HG02938 (cell line): Measurements from ENCODE around the gene GCG.

ENCODE experiments used
- ATAC-seq: cut with Tn5 transposase; IDR thresholded peaks from one replicate; pipeline ENCODE4 v1.9.1; 2021; ENCODE audit warnings: mild to moderate bottlenecking, moderate library complexity; ENCODE audit not compliant: unreplicated experiment

The GCG gene

DNA sequence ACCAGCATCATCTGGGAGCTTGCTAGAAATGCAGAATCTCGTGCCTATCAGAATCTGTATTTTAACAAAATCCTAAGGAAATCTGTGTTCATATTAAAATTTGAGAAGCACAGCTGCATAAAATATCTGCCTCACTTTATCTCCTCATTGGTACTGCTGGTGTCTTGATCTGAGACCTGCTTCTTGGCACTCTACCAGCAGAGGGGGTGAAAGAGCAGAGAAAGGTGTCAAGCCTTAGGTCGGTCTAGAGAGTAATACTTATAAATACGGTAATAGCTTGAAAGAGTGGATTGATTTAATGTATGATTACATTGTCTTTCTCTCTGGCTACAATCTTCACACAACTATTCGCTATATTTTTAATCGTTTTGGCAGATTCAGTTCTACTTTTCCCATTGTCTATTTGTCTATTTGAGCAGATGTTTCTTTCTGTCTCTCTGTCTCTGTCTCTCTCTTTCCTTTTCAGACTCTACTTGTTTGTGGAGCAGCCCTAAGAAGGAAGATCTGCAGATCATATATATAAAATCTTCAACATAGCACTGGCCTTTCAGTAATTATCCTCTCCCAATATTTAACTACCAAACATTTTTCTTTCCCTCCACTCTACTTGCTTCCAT, 1.7 kb upstream of the GCG start:
- peak; percentile 98 for ATAC-seq

DNA sequence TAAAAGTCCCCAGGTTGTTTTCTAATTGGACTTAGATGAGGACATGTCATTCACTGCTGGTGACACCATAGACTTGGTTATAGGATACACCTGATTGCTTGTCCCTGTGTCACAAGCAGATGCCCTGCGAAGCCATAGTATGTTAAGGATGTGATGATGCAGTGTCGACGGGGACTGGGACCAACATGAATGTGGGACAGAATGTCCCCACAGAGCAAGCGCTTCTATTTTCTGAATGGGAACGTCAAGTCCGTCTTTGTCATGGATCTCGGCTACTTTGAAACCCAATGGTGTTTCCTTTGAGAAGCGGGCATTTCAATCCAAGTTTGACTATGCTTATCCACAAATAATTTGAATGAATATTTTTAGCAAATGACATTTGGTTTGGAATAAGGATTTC, 2.1 kb downstream of the GCG start:
- ATAC-seq, result no peak

DNA sequence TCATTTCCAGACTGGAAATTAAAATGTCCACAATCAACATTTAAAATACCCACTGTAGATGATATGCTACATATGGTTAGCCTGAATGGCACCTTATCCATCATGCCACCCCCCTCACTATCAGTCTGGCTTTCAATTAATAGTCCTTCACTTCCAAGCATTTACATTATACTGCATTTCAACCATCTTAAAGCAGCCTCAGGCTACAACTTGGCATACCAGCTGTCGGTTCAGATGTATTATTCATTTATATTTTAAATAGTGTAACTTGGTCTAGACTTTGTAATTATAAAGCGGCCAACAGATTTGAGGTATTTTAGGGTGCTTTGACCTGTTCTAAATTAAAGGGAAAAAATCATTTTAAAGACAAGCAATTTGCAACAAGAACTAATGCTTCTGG, 2.6 kb downstream of the GCG start:
- no peak for ATAC-seq

DNA sequence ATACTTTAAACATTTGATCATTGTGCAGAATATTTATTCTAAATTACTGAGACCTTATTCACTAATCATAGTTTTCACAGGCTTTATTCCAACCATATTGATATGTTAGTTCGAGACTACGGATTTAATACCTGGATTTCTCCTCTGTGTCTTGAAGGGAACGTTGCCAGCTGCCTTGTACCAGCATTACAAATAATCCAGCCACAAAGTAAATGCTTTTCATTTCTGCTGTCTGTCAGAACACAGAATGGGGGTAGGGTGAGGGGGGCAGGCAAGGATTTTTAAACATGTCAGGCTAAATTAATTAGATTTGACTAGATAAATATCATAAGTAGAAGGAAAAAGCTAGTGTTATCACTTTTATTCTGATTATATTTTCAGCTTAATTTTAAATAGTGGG, 3.1 kb downstream of the GCG start:
- ATAC-seq, result no peak

DNA sequence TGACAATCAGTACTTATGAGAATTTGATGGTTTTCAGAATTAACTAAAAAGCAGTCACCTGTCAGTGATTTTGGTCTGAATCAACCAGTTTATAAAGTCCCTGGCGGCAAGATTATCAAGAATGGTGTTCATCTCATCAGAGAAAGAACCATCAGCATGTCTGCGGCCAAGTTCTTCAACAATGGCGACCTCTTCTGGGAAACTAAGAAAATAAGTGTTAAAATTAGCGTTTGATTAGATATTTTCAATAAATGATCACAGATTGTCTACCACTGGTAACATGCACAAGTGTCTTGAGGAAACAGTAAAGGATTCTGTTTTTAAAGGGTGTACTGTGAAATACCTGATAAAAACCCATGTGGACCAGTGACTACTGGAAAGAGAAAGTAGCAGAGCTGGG, 8.1 kb downstream of the GCG start:
- no peak for ATAC-seq

DNA sequence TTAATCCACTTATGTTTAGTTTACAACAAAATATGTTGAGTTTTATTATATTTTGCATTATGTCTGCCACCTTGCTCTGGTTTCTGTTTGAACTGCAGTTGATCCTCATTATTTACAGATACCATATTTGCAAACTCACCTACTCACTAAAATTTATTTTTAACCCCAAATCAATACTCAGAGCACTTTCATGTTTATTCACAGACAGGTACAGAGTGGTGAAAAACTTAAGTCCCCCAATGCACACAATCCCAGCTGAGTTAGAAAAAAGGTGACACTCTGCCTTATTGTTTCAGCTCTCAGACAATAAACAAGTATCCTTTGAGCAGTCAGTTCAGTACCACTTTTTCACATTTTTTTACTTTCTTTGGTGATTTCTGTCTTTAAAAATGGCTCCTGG, 13.7 kb downstream of the GCG start:
- ATAC-seq, result no peak

DNA sequence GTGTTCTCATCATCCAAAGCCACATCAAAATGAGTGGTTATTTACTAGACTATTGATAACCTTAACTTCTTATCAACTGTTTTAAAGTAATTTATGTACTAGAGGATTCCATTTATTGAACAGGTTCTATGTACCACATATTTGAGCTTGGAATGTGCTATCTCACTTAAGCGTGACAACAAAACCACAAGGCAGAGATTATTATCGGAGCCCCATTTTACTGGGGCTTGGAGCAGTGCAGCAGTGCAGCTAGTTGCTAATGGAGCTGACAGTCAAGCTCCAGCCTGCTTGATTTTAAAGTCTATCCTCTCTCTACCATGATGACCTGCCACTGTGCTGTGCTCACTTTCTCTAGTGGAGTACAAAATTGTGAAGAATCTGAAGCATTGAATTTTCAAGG, 24.6 kb downstream of the GCG start:
- ATAC-seq, result no peak

DNA sequence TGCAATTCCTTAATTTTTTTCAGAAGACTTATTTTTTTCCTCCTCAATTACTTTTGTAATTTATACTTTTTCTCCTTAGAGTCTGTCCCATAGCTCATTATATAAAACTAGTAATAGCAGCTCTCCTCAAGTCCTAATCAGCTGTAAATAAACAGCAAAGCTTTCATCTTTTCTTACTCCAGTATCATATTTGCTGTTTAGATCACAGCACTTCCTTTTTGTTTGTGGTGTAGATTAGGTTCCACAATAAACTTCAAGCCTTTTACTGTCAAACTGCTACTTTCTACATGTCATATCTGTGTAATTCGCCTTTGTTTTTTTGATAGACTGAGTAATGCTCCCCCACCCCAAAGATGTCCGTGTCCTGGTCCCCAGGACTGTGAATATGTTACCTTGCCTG, 25.5 kb downstream of the GCG start:
- peak; percentile 16 for ATAC-seq

DNA sequence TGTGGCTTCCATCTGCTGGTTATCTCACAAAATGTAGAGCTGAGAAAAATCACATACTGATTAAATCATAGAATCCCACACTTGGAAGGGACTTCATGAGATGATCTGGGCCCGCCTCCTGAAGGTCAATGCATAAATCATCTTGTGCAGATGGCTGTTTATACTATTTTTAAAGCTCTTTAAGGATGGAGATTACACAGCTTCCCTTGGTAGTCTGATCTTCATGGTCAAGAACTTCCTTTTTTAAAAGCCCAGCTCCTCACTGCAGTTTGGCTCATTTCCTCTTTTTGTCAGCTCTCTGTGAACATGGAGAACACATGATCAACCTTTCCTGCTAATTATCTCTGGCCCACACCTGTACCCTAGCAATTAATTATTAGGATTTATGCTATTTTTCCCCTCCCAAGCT, 25.9 kb downstream of the GCG start:
- peak; percentile 87 for ATAC-seq

DNA sequence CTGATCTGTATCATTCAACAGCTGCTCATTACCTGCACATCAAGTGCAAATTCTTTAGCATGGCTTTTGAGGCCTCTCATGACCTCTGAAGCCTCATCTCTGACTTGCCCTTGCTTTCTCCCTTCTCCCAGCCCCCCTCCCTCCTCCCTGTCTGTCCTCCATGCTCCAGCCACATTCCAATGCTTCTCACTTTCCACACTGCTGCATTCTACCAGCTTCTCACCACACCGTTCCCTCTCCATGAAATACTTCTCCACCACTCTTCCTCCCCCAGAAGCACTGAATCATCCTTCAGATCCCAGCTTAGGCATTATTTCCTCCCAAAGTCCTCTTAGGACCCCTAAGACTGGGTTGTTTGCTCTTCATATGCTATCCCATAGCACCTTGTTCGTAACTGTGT, 26.9 kb downstream of the GCG start:
- ATAC-seq, result no peak

DNA sequence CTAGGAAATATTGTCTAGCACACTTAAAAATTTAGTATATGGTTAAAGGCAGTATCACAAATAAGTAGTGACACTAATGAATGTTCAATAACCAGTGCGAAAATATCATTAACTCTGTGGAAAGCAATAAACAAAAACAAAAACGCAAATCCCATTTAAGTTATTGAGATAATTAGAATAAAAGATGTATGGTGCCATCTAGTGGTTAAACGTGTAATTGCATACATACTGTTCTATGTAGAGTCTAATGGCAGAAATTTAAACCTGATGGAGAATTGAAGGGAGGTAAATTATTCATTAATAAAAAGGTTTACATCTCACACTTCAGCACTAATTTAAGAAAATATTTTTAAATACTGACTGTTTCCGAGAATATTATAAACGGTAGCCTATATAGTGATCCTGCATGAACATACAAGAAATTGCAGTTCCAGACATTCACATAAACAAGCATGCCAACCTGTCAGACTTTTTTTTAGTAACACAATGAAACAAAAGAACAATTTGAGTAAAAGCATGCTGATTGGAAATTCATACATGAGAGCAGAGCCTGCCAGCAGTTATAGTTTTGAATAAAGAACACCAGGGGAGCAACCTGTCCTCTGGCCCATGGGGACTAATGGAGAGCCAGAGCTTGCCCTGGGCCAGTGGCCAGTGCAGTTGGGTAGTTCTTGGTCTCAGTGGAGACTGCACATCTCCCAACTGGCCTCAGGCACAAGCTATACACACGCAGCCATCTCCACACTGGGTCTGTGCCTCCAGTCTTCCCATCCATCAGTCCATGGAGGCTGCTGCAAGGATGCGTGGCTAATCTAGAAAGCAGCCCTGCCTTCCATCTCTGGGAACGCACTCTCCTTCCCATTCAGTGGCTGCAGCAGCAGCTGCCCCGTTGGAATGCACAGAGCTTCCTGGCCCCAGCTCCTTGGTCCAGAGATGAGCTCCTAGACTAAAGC, 28.0 kb downstream of the GCG start:
- ATAC-seq, result peak; percentile 36

DNA sequence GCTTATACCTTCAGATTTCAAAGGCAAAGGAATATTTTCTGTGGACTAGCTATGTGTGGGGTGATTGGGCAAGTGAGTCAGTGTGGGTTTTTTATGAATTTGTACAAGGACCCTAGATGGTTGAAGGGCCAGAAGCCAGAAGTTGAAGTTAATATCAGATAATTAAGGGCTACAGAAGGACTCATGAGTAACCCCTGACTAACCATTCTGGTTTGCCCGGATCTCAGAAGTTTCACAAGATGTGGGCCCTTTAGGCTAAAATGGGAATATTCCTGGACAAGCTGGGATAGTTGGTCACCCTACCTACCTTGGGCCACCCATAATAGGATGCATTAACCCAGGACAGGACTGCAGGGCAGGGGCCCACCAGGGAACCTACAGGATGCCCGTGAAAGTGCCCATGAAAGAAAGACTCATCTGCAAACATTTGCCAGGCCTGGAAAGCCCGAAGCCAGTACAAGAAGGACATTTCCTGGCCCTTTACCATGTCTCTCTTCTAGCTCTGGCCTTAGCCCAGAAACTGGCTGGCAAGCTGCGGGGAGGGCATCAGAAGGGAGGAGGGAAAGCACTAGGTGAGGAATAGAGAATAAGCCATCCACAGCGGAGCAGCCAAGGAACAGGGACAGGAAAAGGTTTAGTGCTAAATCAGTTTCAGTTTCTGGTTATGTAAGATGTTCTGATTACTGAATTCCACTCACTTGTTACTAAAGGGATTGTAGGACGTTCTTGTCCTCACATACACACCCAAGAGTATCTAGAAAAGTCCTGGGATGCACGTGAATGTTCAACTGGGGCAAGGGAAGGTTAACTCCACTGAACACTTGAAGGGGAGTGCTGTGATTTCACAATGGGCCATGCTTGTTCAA, 33.6 kb downstream of the GCG start:
- no peak for ATAC-seq

DNA sequence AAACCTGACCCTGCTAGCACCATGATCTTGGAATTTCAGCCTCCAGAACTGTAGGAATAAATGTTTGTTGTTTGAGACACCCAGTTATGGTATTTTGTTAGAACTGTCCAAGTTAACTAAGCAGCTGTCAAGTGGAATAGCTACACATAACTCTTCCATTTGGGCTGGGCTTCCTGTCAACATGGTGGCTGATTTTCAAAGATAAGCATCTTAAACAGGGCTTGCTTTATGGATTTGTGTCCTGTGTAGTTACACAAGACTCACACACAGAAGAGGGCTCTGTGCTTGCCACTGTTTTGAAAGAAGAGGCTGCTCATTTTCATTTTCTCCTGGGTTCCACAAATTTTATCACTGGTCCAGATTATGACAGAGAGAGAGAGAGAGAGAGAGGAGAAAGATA, 35.7 kb downstream of the GCG start:
- ATAC-seq, result no peak

DNA sequence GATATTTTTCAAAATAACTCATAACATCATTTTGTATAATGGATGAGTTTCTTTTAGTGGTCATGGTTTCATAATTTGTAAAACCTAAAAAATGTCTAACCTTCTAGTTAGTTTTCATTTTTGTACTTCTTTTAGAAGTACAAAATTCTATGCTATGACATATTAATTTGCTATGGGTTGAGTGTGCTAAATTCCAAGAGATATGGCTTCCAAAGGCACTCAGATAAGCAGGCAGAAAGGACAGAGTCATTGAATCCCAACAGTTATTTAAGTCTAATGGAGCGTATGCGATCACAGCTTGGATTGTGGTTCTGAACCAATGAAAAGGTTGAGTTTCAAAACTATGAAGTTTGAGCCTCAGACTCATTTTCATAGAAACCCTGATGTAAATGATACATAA, 37.0 kb downstream of the GCG start:
- ATAC-seq, result no peak

DNA sequence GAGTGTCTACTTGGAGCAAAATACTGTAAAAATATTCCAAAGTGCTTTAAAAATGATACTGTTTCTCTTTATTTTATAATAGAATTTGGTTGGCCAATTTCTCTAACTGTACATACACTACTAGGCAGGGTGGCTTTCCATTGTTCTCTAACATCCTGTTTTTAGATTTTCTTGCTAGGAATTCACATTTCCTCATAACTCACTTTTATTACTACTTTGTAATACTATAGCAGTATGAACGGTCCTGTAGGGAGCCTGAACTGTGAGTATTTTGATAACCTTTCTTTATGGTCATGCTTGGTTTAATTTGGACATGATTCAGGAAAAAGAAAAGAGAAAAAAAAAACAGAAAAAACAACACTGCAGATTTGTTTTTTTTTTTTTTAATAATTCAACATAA, 37.8 kb downstream of the GCG start:
- ATAC-seq, result no peak

DNA sequence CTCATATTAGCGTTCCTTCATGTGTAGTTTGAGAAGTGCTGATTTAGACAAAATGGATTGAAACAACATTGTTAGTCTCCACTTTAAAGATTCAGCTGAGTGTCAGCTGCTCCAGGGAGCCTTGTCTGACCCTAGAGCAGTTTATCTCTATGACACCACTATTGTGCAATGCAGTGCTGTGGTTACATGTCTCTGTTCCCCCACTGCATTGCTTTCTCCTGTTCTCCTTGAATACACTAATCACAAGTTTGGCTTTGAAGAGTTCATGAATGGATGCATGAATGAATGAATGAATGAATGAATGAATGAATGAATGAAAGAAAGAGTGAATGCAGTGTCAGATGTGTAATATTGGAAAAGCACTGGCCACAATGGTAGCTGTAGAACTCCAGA, 38.3 kb downstream of the GCG start:
- ATAC-seq, result no peak

DNA sequence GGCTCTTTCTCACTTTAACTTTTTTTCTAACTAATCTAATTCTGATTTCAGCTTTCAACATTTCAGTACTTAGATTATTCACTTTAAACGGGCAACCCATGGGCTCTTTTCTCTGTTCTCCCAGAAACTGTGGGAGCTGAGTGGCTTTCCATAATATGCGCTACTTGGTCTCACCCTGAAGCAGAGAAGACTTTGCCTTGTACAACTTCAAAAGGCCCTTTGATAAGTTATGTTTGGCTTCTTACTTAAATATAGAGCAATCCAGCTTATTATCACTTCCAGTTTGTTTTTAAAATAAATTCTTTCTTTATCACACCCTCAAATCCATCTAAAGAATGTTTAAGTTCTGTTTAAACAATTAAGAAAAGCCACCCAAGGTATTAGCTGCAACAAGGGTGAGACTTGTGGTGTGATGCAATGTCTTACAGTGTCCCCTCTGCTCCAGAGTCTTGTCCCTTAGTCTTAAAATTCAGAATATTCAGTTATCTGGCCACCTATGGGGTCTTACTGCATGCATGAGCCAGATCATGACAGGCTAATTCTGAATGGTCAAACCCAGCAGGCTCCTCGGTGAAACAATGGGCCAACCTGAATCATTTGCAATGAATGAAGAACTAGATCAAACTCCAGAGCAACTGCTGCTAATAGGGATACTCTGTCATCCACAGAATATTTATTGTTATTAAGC, 38.8 kb downstream of the GCG start:
- no peak for ATAC-seq

DNA sequence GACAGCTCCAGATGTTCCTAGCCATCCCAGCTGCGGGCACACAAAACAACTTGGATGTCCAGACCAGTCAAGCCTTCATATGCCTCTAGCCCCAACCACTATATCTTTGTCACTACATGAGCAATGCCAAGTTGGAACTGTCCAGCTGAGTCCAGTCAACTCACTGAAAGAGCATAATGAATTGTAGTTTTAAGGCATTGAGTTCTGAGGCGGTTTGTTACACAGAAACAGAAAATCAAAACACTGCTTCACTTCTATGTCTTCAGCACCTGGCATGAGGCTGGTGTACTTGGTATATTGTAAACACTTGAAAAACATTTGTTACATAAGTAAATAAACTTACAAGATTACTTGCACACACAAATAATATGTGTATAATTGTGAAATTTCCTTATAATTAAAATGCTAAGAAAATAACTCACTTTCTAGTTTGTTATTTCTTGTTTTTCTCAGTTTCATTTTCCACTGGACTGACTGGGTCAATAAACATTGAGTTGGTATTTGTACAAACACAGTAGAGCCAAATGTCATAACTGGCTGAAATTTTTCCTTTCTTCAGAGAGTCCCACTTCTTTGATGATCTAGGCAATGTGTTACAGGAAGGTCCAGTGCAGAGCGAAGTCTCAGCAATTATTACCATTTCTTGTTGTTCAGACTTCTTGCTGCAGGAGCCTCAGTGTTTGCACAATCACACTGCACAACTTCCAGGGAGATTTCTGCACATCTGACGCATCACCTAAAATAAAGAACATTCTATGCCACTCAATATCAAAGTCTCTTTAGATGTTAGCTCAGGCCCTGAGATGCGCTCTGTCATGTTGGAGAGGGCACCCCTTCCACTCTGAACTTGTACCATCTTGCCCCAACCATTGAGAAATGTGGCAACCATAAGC, 39.8 kb downstream of the GCG start:
- no peak for ATAC-seq

DNA sequence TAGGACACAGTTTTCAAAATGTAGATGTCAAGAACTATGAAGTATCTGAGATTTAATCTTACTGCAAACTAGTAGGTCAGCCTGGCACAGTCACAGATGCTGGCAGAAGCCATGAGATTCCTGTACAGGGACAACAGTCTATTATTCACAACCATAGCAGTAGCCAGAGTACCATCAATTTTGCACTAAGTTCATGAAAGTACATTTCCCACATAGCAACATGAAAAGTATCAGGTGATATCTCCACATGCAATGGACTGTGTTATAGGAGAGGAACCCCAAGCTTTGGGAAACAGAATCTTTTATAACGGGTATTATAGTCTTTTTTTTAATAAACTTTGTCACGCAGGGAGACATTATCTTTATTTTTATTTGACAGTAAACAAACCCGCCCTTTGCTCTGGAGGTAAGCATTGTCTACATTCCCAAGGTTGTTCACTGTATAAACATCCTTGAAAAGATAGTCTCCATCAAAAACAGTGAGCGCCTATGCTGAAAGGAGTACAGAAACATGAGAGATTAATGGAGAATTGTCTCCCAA, 44.6 kb downstream of the GCG start:
- ATAC-seq, result no peak

DNA sequence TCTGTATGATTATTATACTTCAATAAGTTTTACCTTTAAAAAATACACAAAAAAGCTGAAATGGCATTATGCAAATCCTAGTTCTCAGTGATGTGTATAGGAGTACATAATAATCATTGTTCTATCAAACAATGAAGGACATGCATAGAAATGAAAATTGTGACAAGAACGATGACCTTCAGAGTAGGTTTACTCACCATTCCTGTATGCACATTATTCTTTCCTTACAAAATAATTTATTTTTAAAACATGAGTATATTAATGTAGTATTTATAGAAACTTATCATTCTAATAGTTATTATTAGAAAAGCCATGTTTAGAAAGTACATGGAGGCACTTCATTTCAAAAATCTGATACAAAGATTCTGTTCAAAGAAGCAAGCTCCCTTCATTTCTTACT, 45.3 kb downstream of the GCG start:
- ATAC-seq, result no peak
